SK-N-MC (cell line): ENCODE data around the gene SH3BP1.
A peak's percentile ranks its signal among the peaks of the same experiment; 100 is the strongest.

ENCODE experiments used
- DNase-seq: peaks from one replicate; pipeline ENCODE4 v3.0.0-alpha.2; 2011; ENCODE audit warnings: low read depth, low spot score
- H3K27ac ChIP-seq: fragments of 200-600 bp; sonication (generic); 2 replicates; pipeline ENCODE4 v1.5.1; 2016; ENCODE audit warnings: mixed run types
- H3K36me3 ChIP-seq: fragments of 200-600 bp; sonication (generic); 2 replicates; pipeline ENCODE4 v1.6.1; 2017; ENCODE audit warnings: antibody characterized with exemption, low read length, mixed read lengths; ENCODE audit not compliant: insufficient read depth
- H3K4me3 ChIP-seq: fragments of 200-600 bp; sonication (generic); 2 replicates; pipeline ENCODE4 v1.5.1; 2016
- H3K9ac ChIP-seq: fragments of 200-600 bp; sonication (generic); 2 replicates; pipeline ENCODE4 v1.8.0; 2017; ENCODE audit warnings: mixed run types, mixed read lengths; ENCODE audit not compliant: insufficient read length
- H3K9me3 ChIP-seq: fragments of 200-600 bp; sonication (generic); 2 replicates; pipeline ENCODE4 v1.6.1; 2017; ENCODE audit warnings: low read depth, mild to moderate bottlenecking, antibody characterized with exemption, low read length, moderate library complexity, mixed read lengths
- EZH2 ChIP-seq: fragments of 200-600 bp; sonication (generic); IDR thresholded peaks from one replicate; pipeline ENCODE4 v1.6.1; 2017; ENCODE audit warnings: antibody characterized with exemption
- FOXP2 ChIP-seq: optimal IDR thresholded peaks from 2 replicates; pipeline ENCODE3; 2011; ENCODE audit warnings: mild to moderate bottlenecking, moderate library complexity; ENCODE audit not compliant: insufficient read depth; ENCODE audit errors: extremely low read length, control extremely low read depth
- POLR2AphosphoS5 ChIP-seq: IDR thresholded peaks from 2 replicates; pipeline ENCODE4 v1.6.1; 2012; ENCODE audit warnings: mild to moderate bottlenecking, low read depth, low read length, borderline replicate concordance

The SH3BP1 gene

GRCh38 chr22:37696657-37697537, 57.4 kb downstream of the SH3BP1 start, which contains the start of gene TRIOBP:
TSS of gene TRIOBP (plus strand) at chr22:37697048. CDS start at chr22:37701366, 4,318 bp downstream.
- peak; percentile 65 for DNase-seq
- H3K27ac ChIP-seq: no peak within 1 kb of the TSS
- TF ChIP-seq POLR2AphosphoS5 (0 out of 2 replicates have a peak, but pooled peaks have one; percentile 31), EZH2 (no peak)
- no peak within 1 kb of the TSS for H3K9ac ChIP-seq
- H3K36me3 ChIP-seq: peaks cover 16% of the 10 kb centered on the region
- H3K9me3 ChIP-seq: no peaks in the 10 kb centered on the region
- H3K4me3 ChIP-seq: peak within 1 kb of the TSS; percentile 61

GRCh38 chr22:37697538-37697835, 58.0 kb downstream of the SH3BP1 start:
- H3K9ac ChIP-seq: no peak overlapping the region
- H3K36me3 ChIP-seq: peaks cover 13% of the 10 kb centered on the region
- no peak overlapping the region for H3K27ac ChIP-seq
- no peak overlapping the region for H3K4me3 ChIP-seq
- no peaks in the 10 kb centered on the region for H3K9me3 ChIP-seq
- TF ChIP-seq POLR2AphosphoS5: no peak
- TF ChIP-seq EZH2: no peak
- DNase-seq: no peak

- H3K9me3 ChIP-seq: no peaks in the 10 kb centered on the region
- no peak for TF ChIP-seq EZH2
- TF ChIP-seq FOXP2: no peak
- no peak for TF ChIP-seq POLR2AphosphoS5
- no peak overlapping the region for H3K9ac ChIP-seq
- no peak overlapping the region for H3K4me3 ChIP-seq
- H3K27ac ChIP-seq: no peak overlapping the region
- no peak for DNase-seq
- no peaks in the 10 kb centered on the region for H3K36me3 ChIP-seq
These were observed 61.8 kb downstream of the SH3BP1 start for GRCh38 chr22:37701141-37701786.

- no peaks in the 10 kb centered on the region for H3K36me3 ChIP-seq
- no peak for DNase-seq
- H3K4me3 ChIP-seq: no peak overlapping the region
- H3K9ac ChIP-seq: no peak overlapping the region
- no peak for TF ChIP-seq POLR2AphosphoS5
- TF ChIP-seq EZH2: no peak
- no peak for TF ChIP-seq FOXP2
- H3K9me3 ChIP-seq: no peaks in the 10 kb centered on the region
- H3K27ac ChIP-seq: no peak overlapping the region
These were observed 64.4 kb downstream of the SH3BP1 start for GRCh38 chr22:37703906-37704305.

- Histone ChIP-seq H3K9me3 (no peaks in the 10 kb centered on the region), H3K9ac (no peak overlapping the region), H3K27ac (no peak overlapping the region), H3K36me3 (no peaks in the 10 kb centered on the region), H3K4me3 (no peak overlapping the region)
- TF ChIP-seq FOXP2: no peak
- no peak for TF ChIP-seq EZH2
- TF ChIP-seq POLR2AphosphoS5: no peak
- no peak for DNase-seq
These were observed 65.2 kb downstream of the SH3BP1 start for GRCh38 chr22:37704645-37705044.

- no peaks in the 10 kb centered on the region for H3K36me3 ChIP-seq
- no peak overlapping the region for H3K27ac ChIP-seq
- TF ChIP-seq FOXP2 (no peak), EZH2 (no peak), POLR2AphosphoS5 (no peak)
- no peaks in the 10 kb centered on the region for H3K9me3 ChIP-seq
- H3K9ac ChIP-seq: no peak overlapping the region
- no peak overlapping the region for H3K4me3 ChIP-seq
- no peak for DNase-seq
These were observed 65.7 kb downstream of the SH3BP1 start for GRCh38 chr22:37705205-37705604.
